ENCODE data around the gene GSE1. TPM values are rescaled to one million over a fixed set of nuclear protein-coding genes. Genes with fewer than 3 reads are reported as not detected.

Gene GSE1
- total and polyA plus RNA-seq, 9 of the 15 experiments (the other 6 are each of a cell fraction or from before 2014, with no cell fraction given) = 12.2 to 244 (median 57.9) TPM

DNA sequence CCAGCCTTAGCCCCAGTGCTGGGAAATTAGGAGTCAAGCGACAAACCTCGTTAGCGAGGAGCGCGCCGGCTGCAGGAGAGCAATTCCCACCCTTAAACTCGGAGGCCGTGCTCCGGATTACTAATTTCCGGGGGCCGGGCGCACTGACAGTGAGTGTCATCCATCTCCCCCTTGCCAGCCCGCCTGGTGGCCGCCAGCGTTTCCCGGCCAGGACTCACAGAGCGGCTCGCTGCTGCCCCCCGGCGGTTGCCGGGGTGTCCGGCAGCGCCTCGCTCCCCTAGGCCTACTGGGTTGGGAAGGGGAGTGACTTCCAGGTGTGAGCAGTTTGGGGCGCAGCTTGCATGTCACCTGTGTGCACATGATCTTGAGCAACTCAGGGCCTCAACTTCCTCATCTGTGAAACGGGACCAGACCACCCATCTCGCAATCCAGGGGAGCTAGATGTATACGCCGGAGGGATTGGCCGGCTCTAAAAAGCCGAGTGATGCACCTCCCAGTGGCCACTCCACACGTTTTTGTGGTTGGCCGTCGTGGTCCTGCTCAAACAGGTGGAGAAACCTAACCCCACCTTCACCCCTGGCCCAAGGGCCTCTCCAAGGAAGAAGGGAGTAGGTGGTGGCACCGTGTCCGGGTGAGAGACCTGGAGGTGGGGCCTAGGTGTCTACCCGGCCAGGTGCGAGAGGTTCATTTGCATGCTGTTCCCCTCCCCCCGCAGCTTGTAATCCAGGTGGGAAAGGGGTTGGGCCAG lies 2.5 kb upstream of the GSE1 start (continued):
- TF ChIP-seq, protein P1, sequence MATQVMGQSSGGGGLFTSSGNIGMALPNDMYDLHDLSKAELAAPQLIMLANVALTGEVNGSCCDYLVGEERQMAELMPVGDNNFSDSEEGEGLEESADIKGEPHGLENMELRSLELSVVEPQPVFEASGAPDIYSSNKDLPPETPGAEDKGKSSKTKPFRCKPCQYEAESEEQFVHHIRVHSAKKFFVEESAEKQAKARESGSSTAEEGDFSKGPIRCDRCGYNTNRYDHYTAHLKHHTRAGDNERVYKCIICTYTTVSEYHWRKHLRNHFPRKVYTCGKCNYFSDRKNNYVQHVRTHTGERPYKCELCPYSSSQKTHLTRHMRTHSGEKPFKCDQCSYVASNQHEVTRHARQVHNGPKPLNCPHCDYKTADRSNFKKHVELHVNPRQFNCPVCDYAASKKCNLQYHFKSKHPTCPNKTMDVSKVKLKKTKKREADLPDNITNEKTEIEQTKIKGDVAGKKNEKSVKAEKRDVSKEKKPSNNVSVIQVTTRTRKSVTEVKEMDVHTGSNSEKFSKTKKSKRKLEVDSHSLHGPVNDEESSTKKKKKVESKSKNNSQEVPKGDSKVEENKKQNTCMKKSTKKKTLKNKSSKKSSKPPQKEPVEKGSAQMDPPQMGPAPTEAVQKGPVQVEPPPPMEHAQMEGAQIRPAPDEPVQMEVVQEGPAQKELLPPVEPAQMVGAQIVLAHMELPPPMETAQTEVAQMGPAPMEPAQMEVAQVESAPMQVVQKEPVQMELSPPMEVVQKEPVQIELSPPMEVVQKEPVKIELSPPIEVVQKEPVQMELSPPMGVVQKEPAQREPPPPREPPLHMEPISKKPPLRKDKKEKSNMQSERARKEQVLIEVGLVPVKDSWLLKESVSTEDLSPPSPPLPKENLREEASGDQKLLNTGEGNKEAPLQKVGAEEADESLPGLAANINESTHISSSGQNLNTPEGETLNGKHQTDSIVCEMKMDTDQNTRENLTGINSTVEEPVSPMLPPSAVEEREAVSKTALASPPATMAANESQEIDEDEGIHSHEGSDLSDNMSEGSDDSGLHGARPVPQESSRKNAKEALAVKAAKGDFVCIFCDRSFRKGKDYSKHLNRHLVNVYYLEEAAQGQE (IDR thresholded peaks at IDR 0.05; ENCODE audit: borderline replicate concordance) = peak; percentile 93
- TF ChIP-seq, protein P1 (CRISPR knock-in tag; IDR thresholded peaks at IDR 0.05; ENCODE audit: low read depth) = no peak
- TF ChIP-seq, protein P2, sequence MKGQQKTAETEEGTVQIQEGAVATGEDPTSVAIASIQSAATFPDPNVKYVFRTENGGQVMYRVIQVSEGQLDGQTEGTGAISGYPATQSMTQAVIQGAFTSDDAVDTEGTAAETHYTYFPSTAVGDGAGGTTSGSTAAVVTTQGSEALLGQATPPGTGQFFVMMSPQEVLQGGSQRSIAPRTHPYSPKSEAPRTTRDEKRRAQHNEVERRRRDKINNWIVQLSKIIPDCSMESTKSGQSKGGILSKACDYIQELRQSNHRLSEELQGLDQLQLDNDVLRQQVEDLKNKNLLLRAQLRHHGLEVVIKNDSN (CRISPR knock-in tag; IDR thresholded peaks at IDR 0.05) = no peak; the same call in 1 of the 2 replicates
- TF ChIP-seq RFX7 (CRISPR knock-in tag; IDR thresholded peaks at IDR 0.05) (no peak), RAD51 (IDR thresholded peaks at IDR 0.05; ENCODE audit: borderline replicate concordance, low read depth) (no peak), SP1 (CRISPR knock-in tag; IDR thresholded peaks at IDR 0.05) (peak; percentile 70), DMBX1 (CRISPR knock-in tag; IDR thresholded peaks at IDR 0.05; ENCODE audit: borderline replicate concordance) (no peak), CTBP1 (IDR thresholded peaks at IDR 0.05; ENCODE audit: borderline replicate concordance) (peak; percentile 91)
- TF ChIP-seq, protein P3, sequence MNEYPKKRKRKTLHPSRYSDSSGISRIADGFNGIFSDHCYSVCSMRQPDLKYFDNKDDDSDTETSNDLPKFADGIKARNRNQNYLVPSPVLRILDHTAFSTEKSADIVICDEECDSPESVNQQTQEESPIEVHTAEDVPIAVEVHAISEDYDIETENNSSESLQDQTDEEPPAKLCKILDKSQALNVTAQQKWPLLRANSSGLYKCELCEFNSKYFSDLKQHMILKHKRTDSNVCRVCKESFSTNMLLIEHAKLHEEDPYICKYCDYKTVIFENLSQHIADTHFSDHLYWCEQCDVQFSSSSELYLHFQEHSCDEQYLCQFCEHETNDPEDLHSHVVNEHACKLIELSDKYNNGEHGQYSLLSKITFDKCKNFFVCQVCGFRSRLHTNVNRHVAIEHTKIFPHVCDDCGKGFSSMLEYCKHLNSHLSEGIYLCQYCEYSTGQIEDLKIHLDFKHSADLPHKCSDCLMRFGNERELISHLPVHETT (CRISPR knock-in tag; conservative IDR thresholded peaks at IDR 0.05 in 1 of 2, IDR thresholded peaks at IDR 0.05 in 1 of 2) = peak in 1 of 2 experiments; percentile 57; a peak in 1 of 4 replicates
- TF ChIP-seq, protein P4, sequence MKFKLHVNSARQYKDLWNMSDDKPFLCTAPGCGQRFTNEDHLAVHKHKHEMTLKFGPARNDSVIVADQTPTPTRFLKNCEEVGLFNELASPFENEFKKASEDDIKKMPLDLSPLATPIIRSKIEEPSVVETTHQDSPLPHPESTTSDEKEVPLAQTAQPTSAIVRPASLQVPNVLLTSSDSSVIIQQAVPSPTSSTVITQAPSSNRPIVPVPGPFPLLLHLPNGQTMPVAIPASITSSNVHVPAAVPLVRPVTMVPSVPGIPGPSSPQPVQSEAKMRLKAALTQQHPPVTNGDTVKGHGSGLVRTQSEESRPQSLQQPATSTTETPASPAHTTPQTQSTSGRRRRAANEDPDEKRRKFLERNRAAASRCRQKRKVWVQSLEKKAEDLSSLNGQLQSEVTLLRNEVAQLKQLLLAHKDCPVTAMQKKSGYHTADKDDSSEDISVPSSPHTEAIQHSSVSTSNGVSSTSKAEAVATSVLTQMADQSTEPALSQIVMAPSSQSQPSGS (CRISPR knock-in tag; IDR thresholded peaks at IDR 0.05) = no peak
